HG03439 (cell line): ENCODE measurements around the gene YPEL4.

Source experiments
- ATAC-seq: cut with Tn5 transposase; IDR thresholded peaks from one replicate; pipeline ENCODE4 v1.9.1; 2021; ENCODE audit warnings: mild to moderate bottlenecking, moderate library complexity; ENCODE audit not compliant: unreplicated experiment

Gene YPEL4

DNA sequence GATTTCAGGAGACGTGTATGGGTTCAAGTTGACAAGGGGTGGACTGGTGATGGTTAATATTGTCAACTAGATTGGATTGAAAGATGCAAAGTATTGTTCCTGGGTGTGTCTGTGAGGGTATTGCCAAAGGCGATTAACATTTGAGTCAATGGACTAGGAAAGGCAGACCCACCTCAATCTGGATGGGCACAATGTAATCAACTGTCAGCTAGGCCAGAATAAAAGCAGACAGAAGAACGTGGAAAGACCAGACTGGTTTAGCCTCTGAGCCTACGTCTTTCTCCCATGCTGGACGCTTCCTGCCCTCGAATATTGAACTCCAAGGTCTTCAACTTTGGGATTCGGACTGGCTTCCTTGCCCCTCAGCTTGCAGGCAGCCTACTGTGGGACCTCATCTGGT lies 1.7 kb upstream of the YPEL4 start:
- ATAC-seq = no peak

DNA sequence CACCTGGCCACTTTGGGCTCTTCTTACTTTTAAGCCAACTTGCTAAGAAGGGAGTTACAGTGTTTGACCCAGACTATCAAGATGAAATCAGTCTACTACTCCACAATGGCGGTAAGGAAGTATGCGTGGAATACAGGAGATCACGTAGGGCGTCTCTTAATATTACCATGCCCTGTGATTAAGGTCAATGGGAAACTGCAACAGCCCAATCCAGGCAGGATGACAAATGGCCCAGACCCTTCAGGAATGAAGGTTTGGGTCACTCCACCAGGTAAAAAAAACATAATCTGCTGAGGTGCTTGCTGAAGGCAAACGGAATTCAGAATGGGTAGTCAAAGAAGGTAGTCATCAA lies 1.0 kb upstream of the YPEL4 start:
- ATAC-seq = no peak

DNA sequence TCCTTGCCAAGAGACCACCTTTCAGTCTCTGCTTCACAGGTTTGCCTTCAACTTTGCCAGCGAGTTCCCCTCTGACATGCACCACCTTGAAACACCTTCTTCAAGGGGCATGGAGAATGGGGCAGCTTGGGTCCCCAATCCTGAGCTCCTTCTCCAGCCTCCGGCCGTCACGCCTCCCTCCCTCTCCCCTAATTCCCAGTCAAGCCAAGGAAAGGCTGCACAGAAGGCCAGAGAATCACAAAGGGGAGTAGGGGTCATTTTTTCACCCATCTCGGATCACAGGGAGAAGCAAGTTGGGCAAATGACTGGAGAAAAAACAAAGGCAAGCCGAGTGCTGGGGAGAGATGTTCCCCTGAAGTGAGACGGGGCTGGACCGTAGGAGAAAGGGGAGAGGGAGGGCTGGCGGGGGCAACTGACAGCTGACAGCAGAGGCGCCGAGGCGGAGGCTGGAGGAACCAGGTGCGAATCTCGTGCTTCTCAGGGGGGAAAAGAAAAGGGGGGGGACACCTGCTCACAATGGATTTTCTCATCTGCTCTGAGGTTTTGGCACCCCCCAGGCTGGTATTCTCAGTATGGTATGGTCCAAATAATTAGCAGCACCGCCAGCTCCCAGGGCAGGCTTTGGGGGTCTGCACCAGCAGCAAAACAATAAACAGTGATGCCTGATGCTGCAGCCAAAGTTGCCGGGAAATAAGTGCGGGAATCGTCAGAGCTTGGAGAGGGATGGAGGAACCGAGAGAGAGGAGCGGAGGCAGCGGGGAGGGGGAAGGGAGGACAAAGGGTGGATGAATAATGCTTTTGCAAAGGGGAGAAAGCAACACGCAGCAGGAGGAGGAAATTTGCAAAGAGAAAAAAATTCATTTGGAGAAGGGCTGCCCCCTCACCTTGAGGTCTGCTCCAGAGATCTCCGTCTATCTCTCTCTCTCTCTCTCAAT lies 644 bp downstream of the YPEL4 start:
- no peak for ATAC-seq

DNA sequence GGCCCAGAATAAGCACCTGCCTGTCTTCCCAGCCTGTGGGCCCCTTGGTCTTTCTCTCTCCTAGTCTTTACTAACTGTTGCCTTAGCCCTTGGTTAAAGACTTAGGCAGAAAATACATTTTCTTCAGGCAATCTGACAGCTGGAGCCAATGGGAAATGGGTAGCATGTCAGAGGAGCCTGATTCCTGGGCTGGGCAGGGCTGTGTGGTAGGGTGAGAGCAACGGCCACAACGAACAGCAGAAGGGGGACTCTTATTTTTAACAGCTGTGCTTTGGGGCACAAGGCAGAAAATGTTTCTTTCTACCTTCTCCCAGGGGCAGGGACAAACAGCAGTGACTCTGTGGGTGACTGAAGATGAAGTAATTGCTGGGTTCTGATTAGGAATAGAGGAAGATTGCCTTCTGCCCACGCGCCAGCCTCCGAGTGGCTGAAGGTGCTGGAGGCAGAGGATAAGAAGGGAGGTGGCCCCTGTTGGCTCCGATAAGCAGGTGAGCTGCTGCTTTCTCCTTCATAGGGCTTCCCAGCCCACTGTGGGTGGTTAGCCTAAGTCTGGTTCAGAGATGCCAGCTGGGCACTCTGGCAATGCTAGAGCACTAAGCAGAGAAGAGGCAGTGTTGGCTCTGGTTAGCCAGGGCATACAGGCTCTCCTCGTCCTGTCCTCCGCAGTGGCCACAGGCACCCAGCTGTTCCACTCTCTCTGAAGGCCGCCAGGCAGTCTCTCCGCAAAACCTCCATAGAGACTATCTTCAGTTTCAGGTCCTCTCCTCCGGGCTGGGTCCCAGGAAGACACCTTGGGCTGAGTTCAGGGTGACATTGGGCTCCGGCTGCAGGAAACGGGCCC lies 1.5 kb downstream of the YPEL4 start:
- ATAC-seq = no peak

DNA sequence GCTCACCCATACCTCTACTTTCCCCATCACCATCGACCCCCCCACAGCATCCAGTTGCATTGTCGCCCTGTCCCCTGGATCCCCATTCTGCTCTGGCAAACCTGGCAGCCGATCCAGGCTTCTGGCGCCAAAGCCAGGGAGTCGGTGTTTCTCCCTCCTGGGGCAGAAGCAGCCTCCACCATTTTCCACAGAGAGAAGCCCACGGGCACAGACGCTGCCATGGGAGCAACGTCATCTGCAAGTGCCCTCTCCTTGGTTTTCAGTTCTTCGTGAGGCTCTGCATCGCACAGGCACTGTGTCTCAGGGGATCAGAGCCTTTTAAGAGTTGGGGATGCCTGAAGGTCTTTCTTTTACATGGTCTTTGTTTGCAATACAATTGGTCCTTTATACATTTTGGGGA lies 2.3 kb downstream of the YPEL4 start:
- ATAC-seq = no peak

DNA sequence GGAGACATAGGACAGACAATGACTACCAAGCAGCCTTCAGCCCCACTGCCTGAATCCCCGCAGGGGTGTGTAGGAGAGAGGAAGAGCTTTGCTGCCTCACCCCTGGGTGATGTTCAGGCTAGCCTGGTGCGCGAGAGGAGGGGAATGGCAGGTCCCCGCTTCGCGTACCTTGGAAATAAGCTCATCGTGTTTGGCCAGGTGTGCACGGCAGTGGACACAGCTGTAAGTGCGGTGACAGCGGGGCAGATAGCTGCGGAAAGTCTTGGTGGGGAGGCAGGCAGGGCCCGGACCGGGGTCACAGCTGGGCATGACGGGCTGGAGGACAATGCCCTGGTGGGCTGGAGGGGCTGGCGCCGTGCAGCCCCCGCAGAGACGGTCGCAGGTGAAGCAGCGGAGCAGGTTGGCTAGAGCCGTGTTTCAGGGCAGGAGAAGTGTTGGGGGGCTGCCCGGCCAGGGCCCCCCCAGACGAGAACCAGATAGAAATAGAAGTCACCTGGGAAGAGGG lies 2.9 kb downstream of the YPEL4 start:
- no peak for ATAC-seq

DNA sequence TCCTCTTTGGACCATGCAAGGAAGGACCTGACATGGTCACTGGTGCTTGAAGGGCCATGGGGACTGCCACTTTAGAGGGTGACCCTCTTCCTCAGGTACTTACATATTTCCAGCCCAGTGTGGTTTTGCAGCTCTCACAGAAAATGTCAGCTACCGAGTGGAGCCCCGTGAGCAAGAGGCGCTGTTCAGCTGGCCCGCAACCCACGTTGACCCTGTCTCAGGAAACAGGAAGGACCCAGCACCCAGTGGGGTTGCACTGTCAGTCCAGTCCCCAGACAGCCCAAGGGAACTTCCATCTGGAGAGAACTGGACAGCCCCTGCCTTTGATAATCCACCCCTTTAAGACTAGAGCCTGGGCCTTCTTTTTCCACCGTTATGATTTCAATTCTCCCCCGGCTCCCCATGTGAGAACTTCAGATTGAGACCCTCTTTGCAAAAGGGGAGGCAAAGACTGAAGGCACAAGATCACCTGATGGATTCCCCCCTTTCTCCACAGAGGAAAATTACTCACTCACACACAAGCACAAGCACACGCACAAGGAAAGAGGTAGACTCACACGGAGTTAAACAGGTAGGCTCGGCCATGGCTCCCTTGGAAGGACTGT lies 3.4 kb downstream of the YPEL4 start:
- ATAC-seq = no peak

DNA sequence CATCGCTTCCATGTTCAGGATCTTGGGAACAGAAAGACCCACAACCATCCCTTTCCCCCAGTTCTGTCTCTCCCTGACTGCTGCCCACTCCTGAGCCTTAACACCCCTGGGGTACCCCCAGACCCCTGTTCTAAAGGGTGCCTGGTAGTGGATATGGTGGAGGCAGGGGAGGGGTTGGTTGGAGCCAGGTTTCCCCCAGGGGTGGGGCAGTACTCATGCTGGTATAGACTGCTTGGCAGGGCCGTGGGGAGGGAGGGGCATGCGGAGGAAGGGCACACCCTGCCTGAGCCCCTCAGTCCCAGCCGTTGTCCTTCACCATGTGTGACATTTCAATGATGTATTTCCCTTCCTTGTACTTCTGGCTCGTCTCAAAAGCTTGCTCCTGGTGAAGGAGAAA lies 4.0 kb downstream of the YPEL4 start:
- ATAC-seq = no peak

DNA sequence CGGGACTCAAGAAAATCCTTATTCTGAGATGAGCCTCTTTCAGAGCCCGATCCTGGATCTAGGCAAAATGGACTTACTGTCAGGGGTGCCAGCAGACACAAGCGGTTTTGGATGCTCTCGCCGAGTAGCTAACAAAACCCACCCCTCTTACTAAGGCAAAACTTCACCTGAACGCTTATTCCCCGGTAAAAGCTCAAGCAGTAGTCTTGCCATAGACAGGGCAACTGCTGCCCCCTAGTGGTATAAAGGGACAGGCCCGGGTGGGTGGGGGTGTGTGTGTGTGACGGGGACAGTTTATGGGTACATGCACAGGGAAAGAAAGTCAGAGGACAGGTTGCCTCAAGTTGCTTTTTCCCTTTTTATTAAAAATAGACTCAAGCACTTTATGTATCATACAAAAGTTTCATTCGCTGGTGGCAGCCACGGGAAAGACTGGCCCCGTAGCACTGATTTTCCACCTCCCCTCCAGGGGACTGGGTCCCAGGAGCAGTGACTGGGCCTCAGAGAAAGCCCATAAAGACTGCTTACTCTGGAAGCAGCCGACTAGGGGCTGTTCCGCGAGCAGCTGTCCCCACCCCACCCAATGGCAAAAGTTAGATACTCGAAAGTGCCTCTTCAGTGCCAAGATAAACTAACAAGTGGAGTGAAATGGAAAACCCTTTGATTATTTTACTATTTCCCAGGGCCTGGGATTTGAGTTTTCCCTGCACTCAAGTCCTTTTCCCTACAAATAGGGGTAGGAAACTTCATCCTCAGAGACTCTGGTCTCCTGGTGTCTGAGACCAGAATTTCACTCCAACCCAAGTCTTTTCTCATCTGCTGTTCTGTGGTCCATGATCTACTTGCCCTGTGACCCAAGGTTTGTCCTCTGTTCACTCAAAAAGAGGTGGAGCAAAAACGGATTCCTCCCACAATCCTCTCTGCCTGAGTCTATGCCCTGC lies 4.7 kb downstream of the YPEL4 start:
- no peak for ATAC-seq

DNA sequence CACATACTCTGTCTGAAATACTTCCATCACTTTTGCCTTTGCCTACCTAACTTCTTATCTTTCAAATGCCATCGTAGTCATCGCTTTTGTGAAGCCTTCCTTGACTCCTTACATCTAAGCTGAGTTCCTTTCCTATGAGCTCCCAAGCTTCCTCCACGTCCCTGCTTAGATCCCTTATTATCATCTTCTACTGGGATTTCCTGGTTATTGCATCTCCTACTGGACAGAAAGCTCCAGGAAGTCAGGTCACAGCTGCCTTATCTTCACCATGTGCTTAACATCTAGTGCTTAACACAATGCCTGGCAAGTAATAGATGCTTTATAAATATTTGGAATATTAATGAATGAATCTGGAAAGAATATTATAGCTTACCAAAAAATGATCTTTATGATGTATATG lies 5.9 kb downstream of the YPEL4 start:
- no peak for ATAC-seq

DNA sequence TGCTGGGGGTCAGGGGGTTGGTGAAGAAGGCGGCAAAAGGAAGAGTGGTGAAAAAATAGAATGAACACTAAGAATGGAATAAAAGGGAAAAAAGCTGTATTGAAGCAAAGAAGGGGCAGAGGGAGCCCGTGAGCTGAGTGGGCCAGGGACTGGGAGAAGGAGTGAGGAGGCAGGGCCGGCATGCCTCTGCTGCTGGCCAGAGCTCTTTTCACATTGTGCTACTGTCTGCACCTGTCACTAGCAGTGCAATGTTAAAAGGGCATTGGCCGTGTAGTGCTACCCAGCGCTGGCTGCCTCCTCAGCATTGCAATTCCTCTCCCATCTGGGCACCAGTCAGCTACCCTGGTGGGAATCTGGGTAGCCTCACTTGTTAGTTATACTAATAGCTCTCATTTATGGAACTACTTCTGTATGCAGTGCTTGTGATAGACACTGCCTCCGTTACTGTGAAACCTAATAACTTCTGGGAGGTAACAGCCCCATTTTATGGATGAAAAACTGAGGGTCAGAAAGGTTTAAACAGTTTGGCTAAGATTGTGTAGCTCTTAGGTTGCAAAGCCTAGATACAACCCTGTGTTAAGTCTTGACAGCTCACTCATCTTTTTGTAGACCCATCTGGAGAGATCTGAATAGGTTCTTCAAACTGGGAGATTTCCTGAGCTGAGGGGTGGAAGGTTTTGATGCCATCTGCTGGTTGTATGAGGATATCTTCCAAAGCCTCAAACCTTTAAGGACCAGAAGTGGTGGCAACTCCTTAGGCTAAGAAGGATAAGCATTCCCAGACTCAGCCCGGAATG lies 8.5 kb downstream of the YPEL4 start:
- no peak for ATAC-seq

DNA sequence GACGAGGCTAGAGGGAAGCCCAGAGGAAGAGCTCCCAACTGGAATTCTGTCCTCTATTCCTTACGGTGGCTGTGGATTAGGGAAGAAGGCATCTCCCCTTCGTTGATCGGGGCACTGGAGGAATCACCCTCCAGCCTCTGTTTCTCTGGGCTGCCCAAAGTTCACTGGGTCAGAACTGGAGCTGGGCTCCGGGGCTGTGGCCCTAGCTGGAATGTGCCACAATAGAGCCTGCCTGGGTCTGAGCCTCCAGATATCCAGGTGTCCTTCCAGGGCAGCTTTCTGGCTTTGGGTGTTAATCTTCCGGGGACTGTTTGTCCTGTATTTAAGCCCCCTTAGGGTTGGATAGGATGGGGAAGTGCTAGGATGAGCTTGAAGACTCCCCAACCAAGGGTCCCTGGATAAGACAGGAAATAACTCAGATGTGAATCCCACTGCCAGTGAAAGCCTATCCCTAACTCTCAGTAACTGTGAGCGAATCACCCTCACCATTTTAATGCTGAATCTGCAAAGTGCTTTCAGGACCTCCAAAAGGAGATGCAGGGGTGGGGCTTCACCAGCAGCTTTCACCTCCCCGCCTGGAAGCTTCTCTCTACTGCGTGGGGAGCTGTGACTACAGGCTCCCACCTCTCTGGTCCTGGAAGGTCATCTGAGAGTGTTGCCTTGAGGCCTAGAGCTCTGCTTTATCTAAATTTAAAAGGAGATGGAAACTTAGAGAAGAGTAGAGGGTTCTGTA lies 9.5 kb downstream of the YPEL4 start:
- ATAC-seq = no peak

DNA sequence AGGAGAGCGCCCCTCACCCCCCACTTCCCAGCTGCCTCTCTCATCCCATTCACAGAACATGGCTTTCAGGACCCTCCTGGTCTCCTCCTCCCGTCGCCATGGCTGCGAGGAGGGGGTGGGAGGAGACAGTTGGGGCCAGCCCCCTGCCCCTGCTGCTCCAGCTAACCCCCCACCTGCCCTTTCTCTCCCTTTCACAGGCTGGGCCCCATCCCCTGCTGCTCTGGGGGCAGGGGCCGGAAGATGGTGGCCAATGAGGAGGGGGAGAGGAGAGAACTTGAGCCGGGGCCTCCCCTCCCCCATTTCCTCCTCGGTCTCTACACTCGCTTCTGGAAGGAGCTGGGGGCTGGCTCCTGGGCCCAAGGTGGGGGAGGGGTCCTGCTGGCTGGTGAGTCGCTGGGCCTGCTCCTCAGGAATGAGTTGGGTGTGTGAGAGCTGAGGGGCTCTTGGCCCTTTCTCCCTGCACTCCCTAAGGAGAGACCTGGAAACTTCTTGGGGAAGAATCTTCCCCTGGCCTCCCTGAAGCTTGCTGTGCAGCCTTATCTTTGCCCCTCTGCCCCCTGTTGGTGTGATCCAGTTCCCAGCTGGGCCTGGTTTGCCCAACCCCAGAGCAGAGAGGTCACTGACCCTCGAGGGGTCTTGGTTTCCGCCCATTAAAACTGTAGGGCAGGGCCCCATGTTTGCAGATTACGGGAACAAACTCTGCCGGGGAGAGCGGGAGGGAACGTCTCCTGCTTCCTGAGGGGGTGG lies 10.2 kb downstream of the YPEL4 start:
- ATAC-seq = no peak

DNA sequence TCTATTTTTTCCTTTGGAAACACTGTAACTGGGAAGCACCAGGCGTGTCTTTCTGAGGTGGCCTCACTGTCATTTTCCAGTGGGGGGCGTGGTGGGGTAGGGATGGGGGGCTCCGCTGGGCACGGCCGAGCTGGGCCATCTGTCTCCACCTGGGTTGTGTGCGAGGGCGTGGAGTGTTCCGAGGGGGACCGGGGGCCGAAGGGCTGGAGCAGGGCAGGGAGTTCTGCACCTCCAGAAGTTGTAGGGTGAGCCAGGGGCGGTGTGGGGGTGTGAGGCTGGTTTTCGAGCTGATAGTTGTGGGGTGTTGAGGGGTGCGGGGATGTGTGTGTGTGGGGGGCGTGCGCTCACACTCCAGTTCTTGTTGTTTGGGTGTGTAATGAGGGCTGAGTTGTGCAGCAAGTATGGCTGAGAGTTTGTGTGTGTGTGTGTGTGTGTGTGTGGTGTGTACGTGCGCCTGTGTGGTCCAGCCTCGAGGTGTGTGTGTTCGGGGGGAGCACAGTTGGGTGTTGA lies 10.8 kb downstream of the YPEL4 start:
- ATAC-seq = no peak

DNA sequence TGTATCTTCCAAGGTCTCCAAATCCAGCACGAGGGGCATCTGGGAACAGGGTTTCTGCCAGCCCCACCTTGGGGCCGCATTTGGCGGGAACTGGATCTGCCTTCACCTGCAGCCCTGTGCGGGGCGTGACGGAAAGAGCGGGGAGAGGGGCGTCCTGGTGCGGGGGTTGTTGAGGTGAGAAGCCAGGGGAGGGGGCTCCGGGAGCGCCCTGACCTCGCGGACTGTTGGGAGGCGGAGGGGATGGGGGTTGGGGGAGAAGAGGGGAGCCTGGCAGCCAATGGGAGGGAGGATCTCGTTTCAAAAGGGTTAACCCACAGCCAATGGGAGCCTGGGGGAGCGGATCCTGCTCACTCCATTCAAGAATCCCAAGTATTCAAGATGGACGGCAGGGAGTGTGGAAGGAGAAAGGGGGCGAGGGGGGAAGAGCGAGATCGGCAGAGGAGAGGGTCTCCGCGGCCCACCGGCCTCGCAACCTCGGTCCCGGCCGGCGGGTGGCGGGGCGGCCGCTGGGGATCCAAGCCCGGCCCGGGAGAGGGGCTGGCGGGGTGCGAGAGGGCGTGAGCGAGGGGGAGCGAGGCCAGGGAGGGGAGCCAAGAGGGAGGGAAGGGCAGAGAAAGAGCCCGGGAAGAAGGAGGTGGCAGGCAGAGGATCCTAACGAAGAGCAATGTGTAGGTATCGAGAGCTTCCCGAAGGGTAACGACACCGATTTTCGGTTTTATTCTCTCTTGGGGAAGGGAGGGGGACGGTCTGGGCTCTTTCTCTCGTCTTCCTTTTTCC lies 11.5 kb downstream of the YPEL4 start:
- ATAC-seq = no peak

DNA sequence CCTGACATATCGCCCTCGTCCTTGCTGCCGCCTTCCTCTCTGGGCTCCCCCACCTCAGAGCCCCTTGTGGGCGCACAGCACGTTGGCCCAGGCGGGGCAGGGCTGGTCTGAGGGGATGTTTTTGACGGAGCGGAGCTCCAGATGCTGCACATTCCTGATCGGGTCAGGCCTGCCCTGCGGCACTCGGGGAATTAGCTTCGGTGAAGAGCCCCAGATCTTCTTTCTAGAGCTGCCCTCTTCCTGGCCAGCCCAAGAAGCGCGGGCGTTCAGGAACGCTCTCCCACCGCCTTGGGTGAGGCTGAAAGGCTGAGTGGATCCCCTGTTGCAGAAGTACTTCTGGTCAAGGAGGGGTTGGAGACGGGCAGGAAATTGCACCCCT lies 12.1 kb downstream of the YPEL4 start:
- no peak for ATAC-seq

DNA sequence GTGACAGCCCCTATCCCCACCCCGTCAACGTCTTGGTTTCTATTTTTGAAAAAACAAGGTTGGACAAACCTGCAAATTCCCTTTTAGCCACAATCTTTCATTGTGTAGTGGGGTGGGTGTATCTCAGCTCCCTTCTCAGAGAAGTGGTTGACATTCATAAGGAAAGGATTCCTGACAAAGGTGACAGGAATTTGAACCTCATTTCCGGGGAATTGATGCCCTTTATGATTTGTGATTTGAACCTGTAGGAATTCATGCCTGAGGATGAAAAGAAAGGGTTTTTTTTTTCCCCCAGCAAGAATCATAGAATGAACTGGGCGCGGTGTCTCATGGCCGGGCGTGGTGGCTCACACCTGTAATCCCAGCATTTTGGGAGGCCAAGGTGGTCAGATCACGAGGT lies 14.5 kb downstream of the YPEL4 start:
- ATAC-seq = no peak
